Measurements from ENCODE around the gene PITX1.

- TF ChIP-seq, protein P1, sequence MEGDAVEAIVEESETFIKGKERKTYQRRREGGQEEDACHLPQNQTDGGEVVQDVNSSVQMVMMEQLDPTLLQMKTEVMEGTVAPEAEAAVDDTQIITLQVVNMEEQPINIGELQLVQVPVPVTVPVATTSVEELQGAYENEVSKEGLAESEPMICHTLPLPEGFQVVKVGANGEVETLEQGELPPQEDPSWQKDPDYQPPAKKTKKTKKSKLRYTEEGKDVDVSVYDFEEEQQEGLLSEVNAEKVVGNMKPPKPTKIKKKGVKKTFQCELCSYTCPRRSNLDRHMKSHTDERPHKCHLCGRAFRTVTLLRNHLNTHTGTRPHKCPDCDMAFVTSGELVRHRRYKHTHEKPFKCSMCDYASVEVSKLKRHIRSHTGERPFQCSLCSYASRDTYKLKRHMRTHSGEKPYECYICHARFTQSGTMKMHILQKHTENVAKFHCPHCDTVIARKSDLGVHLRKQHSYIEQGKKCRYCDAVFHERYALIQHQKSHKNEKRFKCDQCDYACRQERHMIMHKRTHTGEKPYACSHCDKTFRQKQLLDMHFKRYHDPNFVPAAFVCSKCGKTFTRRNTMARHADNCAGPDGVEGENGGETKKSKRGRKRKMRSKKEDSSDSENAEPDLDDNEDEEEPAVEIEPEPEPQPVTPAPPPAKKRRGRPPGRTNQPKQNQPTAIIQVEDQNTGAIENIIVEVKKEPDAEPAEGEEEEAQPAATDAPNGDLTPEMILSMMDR (IDR thresholded peaks at IDR 0.05), result no peak
- no peak for TF ChIP-seq EZH2 (IDR thresholded peaks at IDR 0.05; ENCODE audit: borderline replicate concordance, insufficient read depth, low read depth, low read length, poor library complexity, severe bottlenecking)
These were observed 17.2 kb downstream of the PITX1 start for GRCh38 chr5:135016861-135017290.
